HepG2 (cell line): ENCODE results near the gene MTX1. TPM values are rescaled to one million over a fixed set of nuclear protein-coding genes. Genes with fewer than 3 reads are reported as not detected.

ENCODE experiments used
- CENPBD1 ChIP-seq: sonication (generic); formaldehyde crosslinking; IDR thresholded peaks from 2 replicates; pipeline ENCODE4 v1.8.0; 2022; ENCODE audit warnings: missing genetic modification reagents, low read depth, mild to moderate bottlenecking, borderline replicate concordance
- DRAP1 ChIP-seq: IDR thresholded peaks from 2 replicates; pipeline ENCODE4 v1.6.1; 2016; ENCODE audit warnings: missing genetic modification reagents, missing compliant biosample characterization
- GATA4 ChIP-seq: sonication (generic); IDR thresholded peaks from 2 replicates; pipeline ENCODE4 v1.6.1; 2016; ENCODE audit warnings: antibody characterized with exemption, low read depth, borderline replicate concordance
- HOXA3 ChIP-seq: sonication (generic); formaldehyde crosslinking; IDR thresholded peaks from 2 replicates; pipeline ENCODE4 v1.5.0; 2020; ENCODE audit warnings: missing genetic modification reagents
- HOXA9 ChIP-seq: sonication (generic); formaldehyde crosslinking; IDR thresholded peaks from 2 replicates; pipeline ENCODE4 v1.8.1; 2022; ENCODE audit warnings: missing genetic modification reagents, mild to moderate bottlenecking, moderate library complexity, borderline replicate concordance
- KLF6 ChIP-seq: IDR thresholded peaks from 2 replicates; pipeline ENCODE4 v1.8.0; 2016; ENCODE audit warnings: missing biosample characterization, missing genetic modification reagents
- MAZ ChIP-seq, 2 experiments: sonication (generic) in 1 of 2; formaldehyde crosslinking in 1 of 2; IDR thresholded peaks; 2 replicates each; pipeline versions ENCODE4 v1.5.0 to v1.6.1; 2012 to 2020; ENCODE audit warnings: low read depth in 2 of 2, mild to moderate bottlenecking in 2 of 2, borderline replicate concordance in 1 of 2, improper control_type of control experiment in 1 of 2, low read length in 1 of 2, missing genetic modification reagents in 1 of 2, moderate library complexity in 1 of 2
- MTF2 ChIP-seq: sonication (generic); formaldehyde crosslinking; IDR thresholded peaks from 2 replicates; pipeline ENCODE4 v1.5.0; 2020; ENCODE audit warnings: missing genetic modification reagents, borderline replicate concordance
- NCOA1 ChIP-seq: sonication (generic); formaldehyde crosslinking; IDR thresholded peaks from 2 replicates; pipeline ENCODE4 v1.9.0; 2021; ENCODE audit warnings: missing genetic modification reagents
- NR0B2 ChIP-seq: sonication (generic); formaldehyde crosslinking; IDR thresholded peaks from 2 replicates; pipeline ENCODE4 v1.4.0; 2020; ENCODE audit warnings: mild to moderate bottlenecking, missing genetic modification reagents
- POGK ChIP-seq: sonication (generic); formaldehyde crosslinking; conservative IDR thresholded peaks from 2 replicates; pipeline ENCODE4 v1.8.0; 2022; ENCODE audit warnings: mild to moderate bottlenecking, moderate library complexity, missing genetic modification reagents
- RNF219 ChIP-seq: sonication (generic); formaldehyde crosslinking; IDR thresholded peaks from 2 replicates; pipeline ENCODE4 v1.5.0; 2020; ENCODE audit warnings: mild to moderate bottlenecking, missing genetic modification reagents
- TFDP2 ChIP-seq: sonication (generic); formaldehyde crosslinking; IDR thresholded peaks from 2 replicates; pipeline ENCODE4 v1.4.0; 2020; ENCODE audit warnings: missing genetic modification reagents
- THYN1 ChIP-seq: sonication (generic); formaldehyde crosslinking; IDR thresholded peaks from 2 replicates; pipeline ENCODE4 v1.8.1; 2023; ENCODE audit warnings: low read depth, mild to moderate bottlenecking, moderate library complexity, missing genetic modification reagents, borderline replicate concordance
- WIZ ChIP-seq: sonication (generic); formaldehyde crosslinking; IDR thresholded peaks from 2 replicates; pipeline ENCODE4 v1.5.1; 2020; ENCODE audit warnings: mild to moderate bottlenecking, missing genetic modification reagents
- ZFP36L2 ChIP-seq: sonication (generic); formaldehyde crosslinking; IDR thresholded peaks from 2 replicates; pipeline ENCODE4 v1.4.0; 2020; ENCODE audit warnings: missing genetic modification reagents
- ZNF275 ChIP-seq: sonication (generic); formaldehyde crosslinking; IDR thresholded peaks from 2 replicates; pipeline ENCODE4 v1.8.0; 2022; ENCODE audit warnings: missing genetic modification reagents, mild to moderate bottlenecking, inconsistent platforms, borderline replicate concordance
- ZNF484 ChIP-seq: sonication (generic); formaldehyde crosslinking; IDR thresholded peaks from 2 replicates; pipeline ENCODE4 v1.5.1; 2020; ENCODE audit warnings: mild to moderate bottlenecking, low read depth, missing genetic modification reagents, borderline replicate concordance
- ZNF720 ChIP-seq: sonication (generic); formaldehyde crosslinking; IDR thresholded peaks from 2 replicates; pipeline ENCODE4 v1.4.0; 2020; ENCODE audit warnings: missing genetic modification reagents
- polyA plus RNA-seq, 8 experiments: library from polyadenylated mRNA; depleted of rRNA in 3 of 8; stranded (reverse) in 7 of 8; unstranded in 1 of 8; fragments of >200 nt; fragmentation: Illumina TruSeq in 4 of 8; extraction: Trizol in 4 of 8; gene quantifications; 2 replicates each; pipeline versions ENCODE4 v1.2.1 to v1.2.3, GENCODE V29; 2011 to 2016; ENCODE audit warnings: low read depth in 4 of 8, missing spikeins in 1 of 8, mixed read lengths in 1 of 8; ENCODE audit not compliant: insufficient read depth in 1 of 8
- total RNA-seq, 5 experiments: library from RNA; depleted of rRNA; stranded (reverse); fragments of >200 nt; fragmentation: Illumina TruSeq; extraction: Trizol; gene quantifications; 2 replicates each; pipeline ENCODE4 v1.2.3, GENCODE V29; 2016; ENCODE audit warnings: low read depth in 1 of 5

Gene MTX1
- total and polyA plus RNA-seq, 2 of the 13 experiments (the other 11 are each of a cell fraction or from before 2014, with no cell fraction given), result 64.5 to 72.6 TPM

- TF ChIP-seq HOXA9 (CRISPR knock-in tag) (no peak), DRAP1 (CRISPR knock-in tag) (peak; percentile 38; the same call in 1 of the 2 replicates), KLF6 (no peak; the same call in 1 of the 2 replicates), POGK (CRISPR knock-in tag) (no peak), HOXA3 (peak; percentile 10; the same call in 1 of the 2 replicates), THYN1 (CRISPR knock-in tag) (no peak), MAZ (IDR thresholded peaks at IDR 0.05; ENCODE audit: borderline replicate concordance, low read depth, low read length) (peak; percentile 46; the same call in 1 of the 2 replicates), MAZ (CRISPR knock-in tag; IDR thresholded peaks at IDR 0.05; ENCODE audit: low read depth) (0 out of 2 replicates have a peak, but pooled peaks have one; percentile 39), CENPBD1 (no peak), ZNF275 (CRISPR knock-in tag) (no peak), ZNF484 (no peak), MTF2 (CRISPR knock-in tag) (no peak), GATA4 (no peak), TFDP2 (CRISPR knock-in tag) (no peak), NCOA1 (CRISPR knock-in tag) (no peak), WIZ (CRISPR knock-in tag) (no peak), RNF219 (CRISPR knock-in tag) (no peak), NR0B2 (CRISPR knock-in tag) (no peak), ZNF720 (no peak), ZFP36L2 (no peak)
Observed at GRCh38 chr1:155167166-155168104, 41.1 kb upstream of the MTX1 start (continued).
